HL-60 (cell line): ENCODE data around the gene THSD7A.

ENCODE experiments used
- DNase-seq, 2 experiments: peaks; one replicate each; pipeline ENCODE4 v3.0.0-alpha.2; 2010 to 2020; ENCODE audit warnings: low read depth in 1 of 2, low spot score in 1 of 2
- H3K27ac ChIP-seq: fragments of 250-450 bp; sonication (Bioruptor Pico); replicated peaks from 2 replicates; pipeline ENCODE4 v1.5.1; 2020; ENCODE audit warnings: mild to moderate bottlenecking, moderate library complexity
- H3K27me3 ChIP-seq: fragments of 250-450 bp; sonication (Bioruptor Pico); 2 replicates; pipeline ENCODE4 v1.5.1; 2021; ENCODE audit warnings: mild to moderate bottlenecking, moderate library complexity; ENCODE audit not compliant: insufficient read depth, poor library complexity, severe bottlenecking
- H3K4me3 ChIP-seq: replicated peaks from 2 replicates; pipeline ENCODE4 v1.5.1; 2011; ENCODE audit warnings: mild to moderate bottlenecking, control low read depth, low read length; ENCODE audit not compliant: insufficient read depth
- CTCF ChIP-seq: IDR thresholded peaks from one replicate; pipeline ENCODE4 v1.5.1; 2011; ENCODE audit warnings: low read length, control low read depth, inconsistent platforms; ENCODE audit not compliant: insufficient read depth
- GABPA ChIP-seq: IDR thresholded peaks from 2 replicates; pipeline ENCODE4 v1.6.1; 2012; ENCODE audit warnings: low read depth
- POLR2AphosphoS5 ChIP-seq: IDR thresholded peaks from 2 replicates; pipeline ENCODE4 v1.6.1; 2012; ENCODE audit warnings: low read depth
- REST ChIP-seq: IDR thresholded peaks from 2 replicates; pipeline ENCODE4 v1.6.1; 2012; ENCODE audit warnings: low read depth; ENCODE audit not compliant: insufficient replicate concordance
- SPI1 ChIP-seq: IDR thresholded peaks from 2 replicates; pipeline ENCODE4 v1.6.1; 2012; ENCODE audit warnings: low read depth, mild to moderate bottlenecking, borderline replicate concordance

THSD7A gene

DNA sequence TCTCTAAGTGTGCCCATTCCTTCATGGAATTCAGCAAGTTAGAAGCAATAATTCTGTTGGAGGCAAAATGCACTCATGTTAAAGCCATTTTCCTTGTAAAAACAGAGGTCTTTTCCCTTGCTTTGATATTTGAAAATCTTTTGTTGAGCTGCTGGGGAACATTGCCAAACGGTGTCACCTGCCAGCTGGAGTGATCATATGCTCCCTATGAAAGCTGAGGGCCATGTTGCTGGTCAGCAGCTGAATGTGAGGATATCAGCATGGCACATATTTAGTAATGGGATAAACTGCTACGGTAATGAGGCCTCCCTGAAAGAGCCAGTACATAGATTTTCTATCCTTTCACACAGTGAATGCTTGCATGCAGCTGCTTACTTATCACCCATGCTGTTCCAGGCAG, 224.3 kb downstream of the THSD7A start:
- no peak overlapping the region for H3K4me3 ChIP-seq
- no peak for DNase-seq
- H3K27ac ChIP-seq: no peak overlapping the region
- no peaks in the 10 kb centered on the region for H3K27me3 ChIP-seq
- TF ChIP-seq SPI1 (no peak), CTCF (no peak), POLR2AphosphoS5 (no peak), REST (no peak), GABPA (no peak)

DNA sequence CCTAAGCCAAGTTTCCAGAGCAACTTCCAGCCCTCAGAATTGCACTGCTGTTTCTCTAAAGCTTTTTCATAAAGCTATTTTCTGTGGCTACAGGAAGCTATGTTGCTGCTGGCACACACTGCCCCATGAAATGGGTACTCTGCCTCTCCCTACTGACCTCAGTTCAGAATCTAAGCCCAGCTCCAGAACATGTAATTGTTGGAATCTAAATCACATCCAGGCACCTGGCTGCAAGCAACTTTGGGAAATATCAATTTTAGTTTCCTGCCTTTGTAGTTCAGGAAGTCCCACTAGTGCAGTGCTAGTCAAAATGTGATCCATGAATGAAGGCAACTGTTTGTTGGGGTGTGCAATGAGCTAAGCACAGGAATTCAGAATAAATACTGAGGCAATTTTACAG, 226.2 kb downstream of the THSD7A start:
- no peaks in the 10 kb centered on the region for H3K27me3 ChIP-seq
- no peak for TF ChIP-seq REST
- TF ChIP-seq POLR2AphosphoS5: no peak
- TF ChIP-seq SPI1: no peak
- TF ChIP-seq CTCF: no peak
- TF ChIP-seq GABPA: no peak
- H3K4me3 ChIP-seq: no peak overlapping the region
- H3K27ac ChIP-seq: no peak overlapping the region
- no peak for DNase-seq

GRCh38 chr7:11604505-11604904, 227.5 kb downstream of the THSD7A start:
- no peak for TF ChIP-seq CTCF
- TF ChIP-seq REST: no peak
- no peak for TF ChIP-seq POLR2AphosphoS5
- no peak for TF ChIP-seq GABPA
- no peak for TF ChIP-seq SPI1
- Histone ChIP-seq H3K27ac (no peak overlapping the region), H3K4me3 (no peak overlapping the region), H3K27me3 (no peaks in the 10 kb centered on the region)
- no peak for DNase-seq
